ENCODE data around the gene PPP1R14B. TPM values are rescaled to one million over a fixed set of nuclear protein-coding genes. Genes with fewer than 3 reads are reported as not detected.

Gene PPP1R14B
- total RNA-seq, 1 experiment from 2014 or later = 662 TPM

GRCh38 chr11:64266339-64266738, 19.6 kb upstream of the PPP1R14B start:
- Histone ChIP-seq H3K36me3 (peaks cover 15% of the 10 kb centered on the region), H3K27me3 (no peaks in the 10 kb centered on the region), H3K9me3 (no peaks in the 10 kb centered on the region), H3K4me3 (no peak overlapping the region)
- no peak for DNase-seq

- Histone ChIP-seq H3K27me3 (no peaks in the 10 kb centered on the region), H3K4me3 (no peak overlapping the region), H3K9me3 (no peaks in the 10 kb centered on the region), H3K36me3 (peaks cover 14% of the 10 kb centered on the region)
- DNase-seq = no peak
These were observed 18.7 kb upstream of the PPP1R14B start for GRCh38 chr11:64265176-64266160.

- H3K36me3 ChIP-seq = peaks cover 22% of the 10 kb centered on the region
- H3K27me3 ChIP-seq = no peaks in the 10 kb centered on the region
- no peaks in the 10 kb centered on the region for H3K9me3 ChIP-seq
- no peak overlapping the region for H3K4me3 ChIP-seq
- DNase-seq = no peak
These were observed 17.7 kb upstream of the PPP1R14B start for GRCh38 chr11:64264371-64264852.

GRCh38 chr11:64263947-64264317, 17.2 kb upstream of the PPP1R14B start:
- no peak for DNase-seq
- H3K27me3 ChIP-seq = no peaks in the 10 kb centered on the region
- no peak overlapping the region for H3K4me3 ChIP-seq
- peaks cover 25% of the 10 kb centered on the region for H3K36me3 ChIP-seq
- no peaks in the 10 kb centered on the region for H3K9me3 ChIP-seq

GRCh38 chr11:64263021-64263946, 16.5 kb upstream of the PPP1R14B start:
- no peaks in the 10 kb centered on the region for H3K9me3 ChIP-seq
- no peak for DNase-seq
- peaks cover 31% of the 10 kb centered on the region for H3K36me3 ChIP-seq
- no peaks in the 10 kb centered on the region for H3K27me3 ChIP-seq
- H3K4me3 ChIP-seq = no peak overlapping the region

GRCh38 chr11:64262271-64263002, 15.7 kb upstream of the PPP1R14B start:
- Histone ChIP-seq H3K4me3 (no peak overlapping the region), H3K27me3 (no peaks in the 10 kb centered on the region), H3K9me3 (no peaks in the 10 kb centered on the region), H3K36me3 (peaks cover 33% of the 10 kb centered on the region)
- no peak for DNase-seq

- peaks cover 37% of the 10 kb centered on the region for H3K36me3 ChIP-seq
- no peak for DNase-seq
- no peaks in the 10 kb centered on the region for H3K27me3 ChIP-seq
- H3K9me3 ChIP-seq = no peaks in the 10 kb centered on the region
- H3K4me3 ChIP-seq = no peak overlapping the region
These were observed 14.9 kb upstream of the PPP1R14B start for GRCh38 chr11:64261556-64262080.

- no peak for DNase-seq
- Histone ChIP-seq H3K9me3 (no peaks in the 10 kb centered on the region), H3K4me3 (no peak overlapping the region), H3K27me3 (no peaks in the 10 kb centered on the region), H3K36me3 (peaks cover 43% of the 10 kb centered on the region)
These were observed 13.5 kb upstream of the PPP1R14B start for GRCh38 chr11:64260147-64260708.

GRCh38 chr11:64259533-64260067, 12.9 kb upstream of the PPP1R14B start:
- Histone ChIP-seq H3K36me3 (peaks cover 50% of the 10 kb centered on the region), H3K4me3 (no peak overlapping the region), H3K27me3 (no peaks in the 10 kb centered on the region), H3K9me3 (no peaks in the 10 kb centered on the region)
- DNase-seq = no peak

GRCh38 chr11:64258946-64259532, 12.3 kb upstream of the PPP1R14B start:
- H3K36me3 ChIP-seq = peaks cover 55% of the 10 kb centered on the region
- H3K27me3 ChIP-seq = no peaks in the 10 kb centered on the region
- DNase-seq = no peak
- no peaks in the 10 kb centered on the region for H3K9me3 ChIP-seq
- H3K4me3 ChIP-seq = no peak overlapping the region

- H3K27me3 ChIP-seq = no peaks in the 10 kb centered on the region
- no peak overlapping the region for H3K4me3 ChIP-seq
- H3K36me3 ChIP-seq = peaks cover 55% of the 10 kb centered on the region
- H3K9me3 ChIP-seq = no peaks in the 10 kb centered on the region
- DNase-seq = no peak
These were observed 11.6 kb upstream of the PPP1R14B start for GRCh38 chr11:64258356-64258755.

GRCh38 chr11:64256300-64256699, 9.6 kb upstream of the PPP1R14B start:
- H3K9me3 ChIP-seq = no peaks in the 10 kb centered on the region
- no peaks in the 10 kb centered on the region for H3K27me3 ChIP-seq
- no peak overlapping the region for H3K4me3 ChIP-seq
- H3K36me3 ChIP-seq = peaks cover 44% of the 10 kb centered on the region
- DNase-seq = no peak

- no peak for DNase-seq
- Histone ChIP-seq H3K27me3 (no peaks in the 10 kb centered on the region), H3K4me3 (no peak overlapping the region), H3K36me3 (peaks cover 44% of the 10 kb centered on the region), H3K9me3 (no peaks in the 10 kb centered on the region)
These were observed 8.7 kb upstream of the PPP1R14B start for GRCh38 chr11:64255135-64256128.

- no peak for DNase-seq
- H3K36me3 ChIP-seq = peaks cover 35% of the 10 kb centered on the region
These were observed 7.6 kb upstream of the PPP1R14B start for GRCh38 chr11:64254326-64254725.

More at GRCh38 chr11:64254326-64254725, 7.6 kb upstream of the PPP1R14B start:
- Histone ChIP-seq H3K27me3 (no peaks in the 10 kb centered on the region), H3K4me3 (no peak overlapping the region), H3K9me3 (no peaks in the 10 kb centered on the region)

Data from MG63 (cell line).